PC-3 (cell line): Measurements from ENCODE around the gene DRAXIN. TPM values are rescaled to one million over a fixed set of nuclear protein-coding genes. Genes with fewer than 3 reads are reported as not detected.

Experiments used
- ATAC-seq: fragments of 200-7000 bp; cut with Tn5 transposase; 2 replicates; pipeline ENCODE4 v1.9.1; 2020; ENCODE audit warnings: mild to moderate bottlenecking, moderate library complexity
- BruUV-seq: library from RNA; stranded (reverse); fragments of 400-500 nt; replicated peaks from 2 replicates; lab custom pipeline; 2021; lab: Mats Ljungman, UMichigan
- CTCF ChIA-PET: fragments of 300-600 bp; sonication (Branson Sonifier 250); formaldehyde crosslinking; loops from one replicate; lab custom pipeline; 2022; ENCODE audit warnings: antibody characterized with exemption; lab: Charles Lee
- POLR2A ChIA-PET: fragments of 300-600 bp; sonication (Branson Sonifier 250); formaldehyde crosslinking; loops from one replicate; lab custom pipeline; 2022; ENCODE audit warnings: antibody characterized with exemption; ENCODE audit not compliant: unreplicated experiment; lab: Charles Lee
- DNase-seq: peaks from one replicate; pipeline ENCODE4 v3.0.0-alpha.2; 2015
- H2AFZ ChIP-seq: fragments of 300-600 bp; sonication (generic); 2 replicates; pipeline ENCODE4 v1.6.0; 2016; ENCODE audit warnings: antibody characterized with exemption, low read length
- H3F3A ChIP-seq: fragments of 300-600 bp; sonication (generic); one replicate; pipeline ENCODE4 v1.6.0; 2017; ENCODE audit warnings: antibody characterized with exemption, low read length, control low read depth, mild to moderate bottlenecking; ENCODE audit not compliant: unreplicated experiment
- H3K27ac ChIP-seq: fragments of 300-600 bp; sonication (generic); 2 replicates; pipeline ENCODE4 v1.5.1; 2016; ENCODE audit warnings: mild to moderate bottlenecking, low read length
- H3K27me3 ChIP-seq: fragments of 300-600 bp; sonication (generic); 2 replicates; pipeline ENCODE4 v1.6.1; 2016; ENCODE audit warnings: low read length, mixed read lengths
- H3K36me3 ChIP-seq: fragments of 300-600 bp; sonication (generic); 2 replicates; pipeline ENCODE4 v1.6.1; 2016; ENCODE audit warnings: low read depth, mixed run types, low read length, mixed read lengths
- H3K4me1 ChIP-seq: fragments of 300-600 bp; sonication (generic); 2 replicates; pipeline ENCODE4 v1.5.1; 2016; ENCODE audit warnings: low read length; ENCODE audit not compliant: insufficient read depth
- H3K4me2 ChIP-seq: fragments of 300-600 bp; sonication (generic); 2 replicates; pipeline ENCODE4 v1.6.0; 2016; ENCODE audit warnings: low read length
- H3K4me3 ChIP-seq: fragments of 300-600 bp; sonication (generic); 2 replicates; pipeline ENCODE4 v1.5.1; 2016; ENCODE audit warnings: mild to moderate bottlenecking, low read length, mixed read lengths
- H3K79me2 ChIP-seq: fragments of 300-600 bp; sonication (generic); 2 replicates; pipeline ENCODE4 v1.6.1; 2017; ENCODE audit warnings: low read length, mixed read lengths
- H3K9ac ChIP-seq: fragments of 300-600 bp; sonication (generic); 2 replicates; pipeline ENCODE4 v1.6.0; 2016; ENCODE audit warnings: mild to moderate bottlenecking, low read length
- H3K9me2 ChIP-seq: fragments of 300-600 bp; sonication (generic); replicated peaks from 2 replicates; pipeline ENCODE4 v1.6.1; 2016; ENCODE audit warnings: mixed run types, low read length, mixed read lengths
- H3K9me3 ChIP-seq: fragments of 300-600 bp; sonication (generic); 2 replicates; pipeline ENCODE4 v1.6.1; 2016; ENCODE audit warnings: low read length, mixed read lengths
- H4K20me1 ChIP-seq: fragments of 300-600 bp; sonication (generic); 2 replicates; pipeline ENCODE4 v1.6.1; 2016; ENCODE audit warnings: low read length, mixed read lengths
- CTCF ChIP-seq: fragments of 300-600 bp; sonication (generic); conservative IDR thresholded peaks from 2 replicates; pipeline ENCODE4 v1.5.1; 2017; ENCODE audit warnings: antibody characterized with exemption, low read depth, mild to moderate bottlenecking, low read length
- EZH2 ChIP-seq: fragments of 300-600 bp; sonication (generic); IDR thresholded peaks from one replicate; pipeline ENCODE4 v1.6.1; 2017; ENCODE audit warnings: antibody characterized with exemption, mild to moderate bottlenecking, low read length; ENCODE audit not compliant: unreplicated experiment
- EZH2phosphoT487 ChIP-seq: fragments of 300-600 bp; sonication (generic); IDR thresholded peaks from 2 replicates; pipeline ENCODE4 v1.6.1; 2018; ENCODE audit warnings: mild to moderate bottlenecking, antibody characterized with exemption, low read length, borderline replicate concordance
- intact Hi-C: fragments of 100-400 bp; cut with micrococcal nuclease; formaldehyde crosslinking; loops from 2 replicates; pipeline ENCODE4 v1.9.0; 2023
- total RNA-seq: library from RNA; depleted of rRNA; stranded (reverse); fragments of >200 nt; gene quantifications from 2 replicates; pipeline ENCODE4 v1.2.3, GENCODE V29; 2014

DRAXIN gene
- total RNA-seq, 1 experiment from 2014 or later = 0.07 TPM

- ChIA-PET POLR2A (no interaction called here), CTCF (no interaction called here)
- Histone ChIP-seq H3K9ac (no peak overlapping the region), H2AFZ (no peak overlapping the region), H3K27ac (no peak overlapping the region), H3K4me1 (no peaks in the 10 kb centered on the region), H4K20me1 (no peaks in the 10 kb centered on the region), H3K4me2 (no peak overlapping the region), H3F3A (no peaks in the 10 kb centered on the region), H3K79me2 (no peaks in the 10 kb centered on the region), H3K9me3 (no peaks in the 10 kb centered on the region), H3K9me2 (no peaks in the 10 kb centered on the region), H3K4me3 (no peak overlapping the region), H3K36me3 (no peaks in the 10 kb centered on the region), H3K27me3 (no peaks in the 10 kb centered on the region)
- no TSS peak for BruUV-seq
- TF ChIP-seq CTCF = no peak
- TF ChIP-seq EZH2phosphoT487 = no peak
- TF ChIP-seq EZH2 = no peak
- ATAC-seq (no peak), DNase-seq (no peak)
- intact Hi-C loops = no loop called here
Measured at GRCh38 chr1:11766429-11766776, 74.9 kb downstream of the DRAXIN start.

- TF ChIP-seq EZH2phosphoT487 (no peak), CTCF (no peak), EZH2 (no peak)
- POLR2A ChIA-PET = no interaction called here
- Histone ChIP-seq H2AFZ (no peak overlapping the region), H3K9me2 (no peaks in the 10 kb centered on the region), H3K36me3 (no peaks in the 10 kb centered on the region), H3K9me3 (no peaks in the 10 kb centered on the region), H3K79me2 (no peaks in the 10 kb centered on the region), H3F3A (no peaks in the 10 kb centered on the region), H3K27ac (no peak overlapping the region), H3K4me1 (no peaks in the 10 kb centered on the region), H3K4me2 (no peak overlapping the region), H4K20me1 (no peaks in the 10 kb centered on the region), H3K9ac (no peak overlapping the region), H3K4me3 (no peak overlapping the region), H3K27me3 (no peaks in the 10 kb centered on the region)
- ATAC-seq (no peak), DNase-seq (no peak)
- BruUV-seq = no TSS peak
- intact Hi-C loops = no loop called here
- CTCF ChIA-PET = no interaction called here
Measured at GRCh38 chr1:11767922-11768704, 76.6 kb downstream of the DRAXIN start.

GRCh38 chr1:11768821-11769220, 77.3 kb downstream of the DRAXIN start:
- Histone ChIP-seq H3K4me3 (no peak overlapping the region), H3K27me3 (no peaks in the 10 kb centered on the region), H3K9me3 (no peaks in the 10 kb centered on the region), H3K9ac (no peak overlapping the region), H3K4me1 (no peaks in the 10 kb centered on the region), H3K79me2 (no peaks in the 10 kb centered on the region), H3K36me3 (no peaks in the 10 kb centered on the region), H3K9me2 (no peaks in the 10 kb centered on the region), H2AFZ (no peak overlapping the region), H4K20me1 (no peaks in the 10 kb centered on the region), H3K27ac (no peak overlapping the region), H3F3A (no peaks in the 10 kb centered on the region), H3K4me2 (no peak overlapping the region)
- intact Hi-C loops = no loop called here
- ATAC-seq (no peak), DNase-seq (no peak)
- TF ChIP-seq CTCF (no peak), EZH2phosphoT487 (no peak)
- BruUV-seq = no TSS peak
- ChIA-PET POLR2A (no interaction called here), CTCF (no interaction called here)
